Psoas muscle (tissue), 8 donors: Measurements from ENCODE around the gene NDUFB10. TPM values are rescaled to one million over a fixed set of nuclear protein-coding genes. Genes with fewer than 3 reads are reported as not detected.

Experiments
- ATAC-seq, 4 donors: fragments of 200-7000 bp; cut with Tn5 transposase; one replicate each; pipeline ENCODE4 v1.9.1; 2020; ENCODE audit warnings: moderate library complexity in 3 of 4, mild to moderate bottlenecking in 2 of 4
- DNase-seq, 2 donors: peaks; one replicate each; pipeline ENCODE4 v3.0.0-alpha.2; 2020
- H3K27ac ChIP-seq: fragments of 200-600 bp; one replicate; pipeline ENCODE4 v1.8.0; 2022
- H3K27me3 ChIP-seq, 3 donors: fragments of 200-600 bp in 1 of 3; one replicate each; pipeline versions ENCODE4 v1.6.1 to v1.8.0; 2013 to 2022; ENCODE audit warnings: low read length in 2 of 3, mild to moderate bottlenecking in 2 of 3, moderate library complexity in 1 of 3; ENCODE audit not compliant: insufficient read depth in 3 of 3
- H3K36me3 ChIP-seq, 2 donors: fragments of 200-600 bp in 1 of 2; one replicate each; pipeline versions ENCODE4 v1.6.1 to v1.8.0; 2013 to 2022; ENCODE audit warnings: low read depth in 1 of 2, mild to moderate bottlenecking in 1 of 2, moderate library complexity in 1 of 2; ENCODE audit not compliant: insufficient read depth in 1 of 2
- H3K4me1 ChIP-seq: fragments of 200-600 bp; one replicate; pipeline ENCODE4 v1.8.0; 2022
- H3K4me3 ChIP-seq: fragments of 200-600 bp; one replicate; pipeline ENCODE4 v1.8.0; 2022; ENCODE audit warnings: mild to moderate bottlenecking
- H3K9me3 ChIP-seq: fragments of 200-600 bp; one replicate; pipeline ENCODE4 v1.8.0; 2022
- CTCF ChIP-seq: fragments of 200-600 bp; IDR thresholded peaks from one replicate; pipeline ENCODE4 v1.8.0; 2022; ENCODE audit warnings: antibody characterized with exemption
- WGBS, 3 donors: extraction: QIAGEN DNeasy Blood & Tissue Kit; methylation state at CpG; one replicate each; pipeline versions ENCODE4 v1.1.6 to v1.1.7; 2013; 5-methylcytosine and 5-hydroxymethylcytosine counted together
- intact Hi-C, 2 donors: fragments of 100-400 bp; cut with DNase I; formaldehyde crosslinking; loops; one replicate each; pipeline versions ENCODE4 v1.11.0 to v1.14.2; 2022
- polyA plus RNA-seq, 3 donors: library from polyadenylated mRNA; stranded (reverse); fragments of 200-250 nt; gene quantifications; one replicate each; pipeline ENCODE4 v1.2.3, GENCODE V29; 2013
- total RNA-seq, 4 donors: library from RNA; stranded (reverse); fragmentation: NEBNext Ultra II Directional in 2 of 4; extraction: Animal tissue kit (Norgen Biotek cat#: 25700) in 2 of 4; gene quantifications; one replicate each; pipeline versions ENCODE4 v1.2.1 to v1.2.4, GENCODE V29; 2021 to 2023
- donor health status: healthy with polysubstance abuse.
- donor health status: DM: no; HTN: no; CAD: no; lungs with moderate emphysema.
- donor health status: Bipolar disorder and iron deficiency.
- donor health status: healthy.
- donor health status: DM: yes; HTN: yes; CAD: no.
- donor health status: DM: no; HTN: no; CAD: no.
- donor health status: DM: no; HTN: no; CAD: no.
- donor health status: DM: yes; HTN: yes; CAD: no.

The NDUFB10 gene
- total and polyA plus RNA-seq, 7 donors = 350 to 870 (median 465) TPM

- WGBS, 3 donors = 16 to 19% (median 18%) methylated on average over 20 to 22 of the region's 22 CpGs
- H3K27me3 ChIP-seq = peaks cover 0 to 34% (median 20%) of the 10 kb centered on the region in 3 donors
- H3K9me3 ChIP-seq = no peaks in the 10 kb centered on the region
- ATAC-seq (no peak), DNase-seq (peak in 1 of 2 donors; percentile 10)
- peaks cover 0 to 8% of the 10 kb centered on the region in 2 donors for H3K36me3 ChIP-seq
- TF ChIP-seq CTCF = no peak
- H3K4me3 ChIP-seq = peak overlapping the region; percentile 62
- H3K4me1 ChIP-seq = peaks cover 13% of the 10 kb centered on the region
- intact Hi-C loops = no loop called here
- no peak overlapping the region for H3K27ac ChIP-seq
These were observed 32.2 kb downstream of the NDUFB10 start for GRCh38 chr16:1991588-1991947.

- 3 to 4% (median 4%) methylated on average over 39 to 96 of the region's 96 CpGs for WGBS, 3 donors
- Histone ChIP-seq H3K36me3 (peaks cover 2 to 7% of the 10 kb centered on the region in 2 donors), H3K9me3 (no peaks in the 10 kb centered on the region), H3K4me3 (peak overlapping the region; percentile 62), H3K27ac (no peak overlapping the region), H3K4me1 (peaks cover 17% of the 10 kb centered on the region), H3K27me3 (peaks cover 0 to 34% (median 20%) of the 10 kb centered on the region in 3 donors)
- ATAC-seq = peak; percentile 92 to 94 (median 92)
- TF ChIP-seq CTCF = no peak
- peak; percentile 96 to 98 for DNase-seq
- intact Hi-C loops = no loop called here
These were observed 32.8 kb downstream of the NDUFB10 start for GRCh38 chr16:1991948-1992703.

- intact Hi-C loops = no loop called here
- no peak for TF ChIP-seq CTCF
- Histone ChIP-seq H3K36me3 (peaks cover 3 to 6% of the 10 kb centered on the region in 2 donors), H3K27me3 (peaks cover 0 to 34% (median 20%) of the 10 kb centered on the region in 3 donors), H3K4me1 (peaks cover 22% of the 10 kb centered on the region), H3K9me3 (no peaks in the 10 kb centered on the region), H3K27ac (no peak overlapping the region), H3K4me3 (peak overlapping the region; percentile 62)
- ATAC-seq (peak; percentile 1 to 7 (median 2)), DNase-seq (peak in 1 of 2 donors; percentile 33)
- 39 to 44% (median 43%) methylated on average over 43 to 50 of the region's 50 CpGs for WGBS, 3 donors
These were observed 33.5 kb downstream of the NDUFB10 start for GRCh38 chr16:1992704-1993317.

GRCh38 chr16:1993731-1994131 lies 34.4 kb downstream of the NDUFB10 start:
- H3K36me3 ChIP-seq = peaks cover 3 to 14% of the 10 kb centered on the region in 2 donors
- H3K4me1 ChIP-seq = peaks cover 30% of the 10 kb centered on the region
- 66 to 73% (median 71%) methylated on average over 2 of the region's 2 CpGs for WGBS, 3 donors
- no peaks in the 10 kb centered on the region for H3K9me3 ChIP-seq
- TF ChIP-seq CTCF = no peak
- H3K27me3 ChIP-seq = peaks cover 0 to 26% (median 17%) of the 10 kb centered on the region in 3 donors
- no peak overlapping the region for H3K4me3 ChIP-seq
- ATAC-seq (no peak), DNase-seq (peak; percentile 31 to 60)
- H3K27ac ChIP-seq = no peak overlapping the region
- intact Hi-C loops = no loop called here
